HG02759 (cell line): ENCODE results near the gene OR2A12.
"Not testable (repeated sequence)": the region's sequence is repeated elsewhere in the genome, so short reads cannot be mapped to it uniquely, and the experiment has no call there.

Source experiments
- ATAC-seq: cut with Tn5 transposase; IDR thresholded peaks from one replicate; pipeline ENCODE4 v1.9.1; 2021; ENCODE audit warnings: mild to moderate bottlenecking, moderate library complexity; ENCODE audit not compliant: unreplicated experiment

The OR2A12 gene

GRCh38 chr7:144085978-144086377 is at the start of gene OR2A12:
Gene OR2A12 (plus strand): TSS chr7:144086278. CDS start chr7:144095108, 8,830 bp downstream.
- ATAC-seq = no peak

GRCh38 chr7:144036302-144036885 is 49.7 kb upstream of the OR2A12 start:
- ATAC-seq = no peak

- ATAC-seq = no peak
Measured at GRCh38 chr7:144037414-144038035, 48.6 kb upstream of the OR2A12 start.

- ATAC-seq = no peak
Measured at GRCh38 chr7:144038887-144039286, 47.2 kb upstream of the OR2A12 start.

- no peak for ATAC-seq
Measured at GRCh38 chr7:144048648-144049047, 37.4 kb upstream of the OR2A12 start, which contains the start of gene OR2A5. Gene OR2A5 (plus strand): TSS chr7:144048948. CDS start chr7:144050402, 1,454 bp downstream.

GRCh38 chr7:144049491-144049890 is 36.6 kb upstream of the OR2A12 start:
- no peak for ATAC-seq

- ATAC-seq = no peak
Measured at GRCh38 chr7:144050093-144050492, 36.0 kb upstream of the OR2A12 start.

- ATAC-seq = not testable (repeated sequence)
Measured at GRCh38 chr7:144050884-144051283, 35.2 kb upstream of the OR2A12 start.

GRCh38 chr7:144057954-144058353 is 28.1 kb upstream of the OR2A12 start:
- no peak for ATAC-seq

- ATAC-seq = no peak
Measured at GRCh38 chr7:144063710-144064109, 22.4 kb upstream of the OR2A12 start.

- ATAC-seq = no peak
Measured at GRCh38 chr7:144069511-144069910, 16.6 kb upstream of the OR2A12 start, which contains the start of gene OR2A25. Gene OR2A25 (plus strand): TSS chr7:144069811. CDS start chr7:144074220, 4,409 bp downstream.

- ATAC-seq = no peak
Measured at GRCh38 chr7:144069953-144070352, 16.1 kb upstream of the OR2A12 start.

- no peak for ATAC-seq
Measured at GRCh38 chr7:144074374-144074773, 11.7 kb upstream of the OR2A12 start.

GRCh38 chr7:144086730-144087129 is 652 bp downstream of the OR2A12 start:
- ATAC-seq = no peak

GRCh38 chr7:144087230-144087629 is 1.2 kb downstream of the OR2A12 start:
- no peak for ATAC-seq

- no peak for ATAC-seq
Measured at GRCh38 chr7:144090667-144091066, 4.6 kb downstream of the OR2A12 start.

GRCh38 chr7:144098776-144099175 is 12.7 kb downstream of the OR2A12 start:
- no peak for ATAC-seq

GRCh38 chr7:144100607-144101006 is 14.5 kb downstream of the OR2A12 start:
- ATAC-seq = no peak

GRCh38 chr7:144102041-144102440 is 16.0 kb downstream of the OR2A12 start:
- ATAC-seq = no peak

GRCh38 chr7:144105211-144105610 is 19.1 kb downstream of the OR2A12 start:
- no peak for ATAC-seq

- ATAC-seq = no peak
Measured at GRCh38 chr7:144109283-144109682, 23.2 kb downstream of the OR2A12 start, which contains the start of gene OR2A2. Gene OR2A2 (plus strand): TSS chr7:144109583. CDS start chr7:144109583, 0 bp downstream.

- ATAC-seq = no peak
Measured at GRCh38 chr7:144110272-144110671, 24.2 kb downstream of the OR2A12 start.
